GM12892 (cell line): ENCODE results near the gene ATP5F1D.

Experiments used
- POLR2A ChIP-seq: IDR thresholded peaks from 2 replicates; pipeline ENCODE4 v1.6.1; 2011; ENCODE audit warnings: low read depth, low read length, control low read depth
- POLR2AphosphoS5 ChIP-seq: IDR thresholded peaks from 2 replicates; pipeline ENCODE4 v1.6.1; 2011; ENCODE audit warnings: low read depth, low read length, control low read depth

- TF ChIP-seq POLR2A = no peak
- no peak for TF ChIP-seq POLR2AphosphoS5
Measured at GRCh38 chr19:1220477-1220930, 21.0 kb upstream of the ATP5F1D start.
